Heart left ventricle (tissue), 13 donors: ENCODE data around the gene CDC25A.

Experiments used
- POLR2A ChIP-seq, 2 donors: fragments of 450-650 bp; IDR thresholded peaks; one replicate each; pipeline ENCODE4 v1.6.1; 2017; ENCODE audit warnings: antibody characterized with exemption in 2 of 2, mild to moderate bottlenecking in 2 of 2, moderate library complexity in 2 of 2
- TF ChIP-seq, protein P1 (sequence below), 12 donors: fragments of 200-600 bp; sonication (generic) in 4 of 12; IDR thresholded peaks; one replicate each; pipeline versions ENCODE4 v1.5.0 to v1.8.0; 2018 to 2022; ENCODE audit warnings: antibody characterized with exemption in 12 of 12, mild to moderate bottlenecking in 5 of 12
- donor health status: ischemic (EF 13 %, LVEDD 7.1; RV severe dilation, severe dysfunction).
- donor health status: DM: no; HTN: yes; CAD: no.
- donor health status: DM: no; HTN: no; CAD: no.
- donor health status: ischemic (EF 25% LVEDD 6.9; RV normal size, moderate dysfunction).
- donor health status: ischemic (EF 25% LVEDD 5.7; RV mildly dilated, moderate dysfunction).
- donor health status: ischemic (EF 35%, LVEDD 5.7; RV mildly dilated, moderate dysfunction).
- donor health status: nonischemic (EF 11% LVEDD 7.7; RV severe dilation, severe dysfunction).
- donor health status: DM: yes; HTN: yes; CAD: no.
- donor health status: PGD.
- donor health status: ischemic (EF 29% LVEDD 5.4; RV normal size, mild dysfunction).
- donor health status: nonischemic (EF 23%, LVEDD 6.1; RV moderate dilation, normal function).

DNA sequence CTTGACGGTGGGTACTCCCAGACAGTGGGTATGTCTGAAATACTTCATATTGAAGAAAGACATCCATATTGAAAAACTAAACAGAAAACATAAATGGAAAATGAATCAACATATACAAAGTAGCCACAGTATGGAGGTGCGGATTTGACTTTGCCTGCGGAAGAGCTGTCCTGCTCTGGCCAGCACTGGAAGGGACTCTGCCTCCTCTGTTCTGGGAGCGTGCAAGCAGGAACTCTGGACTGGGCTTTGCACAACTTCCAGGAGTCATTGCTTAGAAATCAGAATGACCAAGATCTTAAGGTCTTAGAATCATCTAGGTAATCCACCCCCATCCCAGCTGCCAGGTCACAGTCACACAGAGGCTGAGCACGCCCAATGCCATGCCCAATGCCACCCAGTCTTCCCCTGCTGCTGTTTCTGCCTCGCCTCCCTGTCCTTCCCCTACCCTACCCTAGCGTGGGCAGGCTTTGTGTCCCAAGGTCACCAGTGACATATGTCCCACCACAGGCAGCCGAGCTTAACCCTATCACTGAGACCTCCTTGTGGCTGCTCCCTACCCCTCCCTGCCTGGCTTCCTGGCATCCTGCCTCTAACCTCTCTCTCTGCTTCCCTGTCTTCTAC lies 36.3 kb downstream of the CDC25A start:
- TF ChIP-seq, protein P1, sequence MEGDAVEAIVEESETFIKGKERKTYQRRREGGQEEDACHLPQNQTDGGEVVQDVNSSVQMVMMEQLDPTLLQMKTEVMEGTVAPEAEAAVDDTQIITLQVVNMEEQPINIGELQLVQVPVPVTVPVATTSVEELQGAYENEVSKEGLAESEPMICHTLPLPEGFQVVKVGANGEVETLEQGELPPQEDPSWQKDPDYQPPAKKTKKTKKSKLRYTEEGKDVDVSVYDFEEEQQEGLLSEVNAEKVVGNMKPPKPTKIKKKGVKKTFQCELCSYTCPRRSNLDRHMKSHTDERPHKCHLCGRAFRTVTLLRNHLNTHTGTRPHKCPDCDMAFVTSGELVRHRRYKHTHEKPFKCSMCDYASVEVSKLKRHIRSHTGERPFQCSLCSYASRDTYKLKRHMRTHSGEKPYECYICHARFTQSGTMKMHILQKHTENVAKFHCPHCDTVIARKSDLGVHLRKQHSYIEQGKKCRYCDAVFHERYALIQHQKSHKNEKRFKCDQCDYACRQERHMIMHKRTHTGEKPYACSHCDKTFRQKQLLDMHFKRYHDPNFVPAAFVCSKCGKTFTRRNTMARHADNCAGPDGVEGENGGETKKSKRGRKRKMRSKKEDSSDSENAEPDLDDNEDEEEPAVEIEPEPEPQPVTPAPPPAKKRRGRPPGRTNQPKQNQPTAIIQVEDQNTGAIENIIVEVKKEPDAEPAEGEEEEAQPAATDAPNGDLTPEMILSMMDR (IDR thresholded peaks at IDR 0.05), result peak in 1 of 12 donors; percentile 27
- TF ChIP-seq POLR2A (IDR thresholded peaks at IDR 0.05), result no peak
